HG03139 (cell line): ENCODE measurements around the gene SURF2.
A peak's percentile ranks its signal among the peaks of the same experiment; 100 is the strongest.
"Not testable (repeated sequence)": the region's sequence is repeated elsewhere in the genome, so short reads cannot be mapped to it uniquely, and the experiment has no call there.

ENCODE experiments used
- ATAC-seq: cut with Tn5 transposase; IDR thresholded peaks from one replicate; pipeline ENCODE4 v1.9.1; 2021; ENCODE audit not compliant: unreplicated experiment

Gene SURF2

DNA sequence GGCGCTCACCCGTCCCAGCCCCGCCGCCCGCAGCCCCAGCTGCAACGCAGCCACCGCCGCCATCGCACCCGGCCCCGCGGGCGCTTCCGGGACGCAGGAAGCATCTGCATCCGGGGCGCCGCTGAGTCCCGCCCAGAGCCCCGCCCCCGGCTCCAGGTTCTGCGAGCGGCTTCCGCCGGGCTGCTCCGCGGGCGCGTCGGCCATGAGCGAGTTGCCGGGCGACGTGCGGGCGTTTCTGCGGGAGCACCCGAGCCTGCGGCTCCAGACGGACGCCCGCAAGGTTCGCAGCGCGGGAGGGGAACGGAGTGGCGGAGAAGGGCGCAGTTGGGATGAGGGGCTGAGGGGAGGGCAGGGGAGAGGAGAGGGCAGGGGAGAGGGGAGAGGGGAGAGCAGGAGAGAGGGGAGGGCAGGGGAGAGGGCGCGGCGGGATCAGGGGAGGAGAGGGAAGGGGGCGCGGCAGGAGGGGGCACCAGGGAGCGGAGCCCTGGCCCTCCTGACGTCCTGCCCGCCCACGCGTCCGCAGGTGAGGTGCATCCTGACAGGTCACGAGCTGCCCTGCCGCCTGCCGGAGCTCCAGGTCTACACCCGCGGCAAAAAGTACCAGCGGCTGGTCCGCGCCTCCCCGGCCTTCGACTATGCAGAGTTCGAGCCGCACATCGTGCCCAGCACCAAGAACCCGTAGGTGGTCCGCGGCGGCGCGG, at the start of gene SURF2, which contains the start of gene SURF1:
Gene SURF2, plus strand, starts transcription at position 160 of the 701 bp plus-strand sequence. Its CDS starts 43 bp downstream, at position 203.
Gene SURF1, minus strand, starts transcription at position 97 of the 701 bp plus-strand sequence. Its CDS starts 34 bp downstream, at position 63.
- ATAC-seq, result peak; percentile 53

DNA sequence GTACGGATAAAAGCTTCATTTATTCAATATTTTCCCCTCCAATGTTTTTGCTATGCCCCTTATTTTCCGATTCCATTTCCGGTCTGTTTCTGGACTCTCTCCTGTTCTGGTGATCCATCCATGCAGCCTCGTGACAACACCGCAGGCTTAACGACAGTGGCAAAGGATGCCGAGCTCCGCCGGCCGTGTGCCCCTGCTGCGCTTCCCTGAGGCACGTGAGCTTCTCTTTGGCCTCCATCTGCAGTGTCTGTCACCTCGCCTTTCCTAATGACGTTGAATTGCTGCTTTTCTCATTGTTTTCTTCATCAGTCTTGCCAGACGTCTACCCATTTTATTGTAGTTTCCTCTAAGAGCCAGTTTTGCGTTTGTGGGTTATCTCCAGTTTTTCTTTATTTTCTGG, 49.0 kb upstream of the SURF2 start:
- no peak for ATAC-seq

DNA sequence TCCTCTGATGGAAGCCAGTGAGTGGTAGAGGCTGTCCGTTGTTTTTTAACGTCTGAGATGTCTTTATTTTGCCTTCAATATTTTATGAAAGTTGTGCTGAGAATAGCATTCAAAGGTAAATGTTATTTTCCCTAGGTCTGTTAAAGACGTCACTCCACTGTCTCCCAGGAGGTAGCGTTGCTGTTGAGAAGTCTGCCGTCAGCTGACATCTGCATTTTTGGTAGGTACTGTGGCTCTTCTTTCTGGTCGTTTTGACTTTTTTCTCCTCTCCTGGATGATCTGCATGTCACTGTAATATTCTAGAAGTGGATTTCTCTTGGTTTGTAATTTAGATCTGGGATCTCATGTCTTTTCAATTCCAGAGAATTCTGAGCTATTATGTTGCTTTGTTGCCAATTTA, 46.7 kb upstream of the SURF2 start:
- ATAC-seq, result no peak

DNA sequence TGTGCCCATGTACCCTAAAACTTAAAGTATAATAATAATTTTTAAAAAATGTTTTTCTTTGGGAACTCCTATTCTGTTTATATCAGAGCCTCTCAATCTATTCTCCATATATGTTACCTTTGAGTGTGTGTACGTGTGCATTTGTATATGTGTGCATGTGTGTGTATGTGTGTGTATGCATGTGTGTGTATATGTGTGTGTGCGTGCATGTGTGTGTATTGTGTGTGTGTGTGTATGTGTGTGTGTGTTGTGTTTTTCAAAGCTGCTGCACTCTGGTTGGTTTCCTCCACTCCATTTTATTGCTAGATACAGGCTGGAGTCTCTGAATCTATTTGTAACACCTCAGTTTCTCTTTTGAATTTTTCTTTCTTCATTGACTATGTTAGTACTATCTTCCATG, 40.4 kb upstream of the SURF2 start:
- no peak for ATAC-seq

DNA sequence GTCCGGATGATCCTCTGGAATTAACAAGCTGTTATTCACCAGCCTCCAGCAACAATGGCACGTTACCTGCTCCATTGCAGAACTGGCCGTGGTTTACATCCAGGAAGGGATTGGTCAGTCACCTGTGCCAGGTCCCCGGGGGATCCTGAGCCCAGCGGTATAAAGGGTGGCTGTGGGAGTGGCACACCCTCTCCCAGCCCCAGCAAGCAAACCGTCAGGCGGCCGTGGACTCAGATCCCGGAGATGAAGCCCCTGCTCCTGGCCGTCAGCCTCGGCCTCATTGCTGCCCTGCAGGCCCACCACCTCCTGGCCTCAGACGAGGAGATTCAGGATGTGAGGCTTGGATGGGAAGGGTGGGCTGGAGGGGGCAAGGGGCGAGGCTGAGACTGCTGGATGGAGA, 38.8 kb upstream of the SURF2 start:
- not testable (repeated sequence) for ATAC-seq

DNA sequence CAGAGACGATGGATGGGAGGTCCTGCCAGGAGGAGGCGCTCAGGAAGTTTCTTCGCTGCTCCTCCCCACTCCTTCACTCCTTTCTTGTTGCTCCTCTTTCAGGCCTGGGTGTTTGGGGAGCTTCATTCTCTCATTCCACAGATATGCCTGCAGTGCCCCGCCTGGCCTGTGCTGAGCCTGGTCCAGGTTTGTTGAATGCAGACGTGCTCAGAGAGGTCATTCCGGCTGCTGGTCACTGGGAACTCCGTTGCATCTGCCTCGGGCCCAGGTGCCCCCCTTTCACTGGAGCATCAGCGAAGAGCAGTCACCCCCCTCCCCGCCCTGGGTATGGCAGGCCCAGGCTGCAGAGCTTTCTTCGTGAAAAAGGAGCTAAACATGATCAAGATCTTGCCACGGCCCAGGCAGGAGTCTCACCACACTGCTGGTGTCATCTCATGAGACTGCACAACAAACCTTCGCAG, 35.9 kb upstream of the SURF2 start:
- no peak for ATAC-seq

DNA sequence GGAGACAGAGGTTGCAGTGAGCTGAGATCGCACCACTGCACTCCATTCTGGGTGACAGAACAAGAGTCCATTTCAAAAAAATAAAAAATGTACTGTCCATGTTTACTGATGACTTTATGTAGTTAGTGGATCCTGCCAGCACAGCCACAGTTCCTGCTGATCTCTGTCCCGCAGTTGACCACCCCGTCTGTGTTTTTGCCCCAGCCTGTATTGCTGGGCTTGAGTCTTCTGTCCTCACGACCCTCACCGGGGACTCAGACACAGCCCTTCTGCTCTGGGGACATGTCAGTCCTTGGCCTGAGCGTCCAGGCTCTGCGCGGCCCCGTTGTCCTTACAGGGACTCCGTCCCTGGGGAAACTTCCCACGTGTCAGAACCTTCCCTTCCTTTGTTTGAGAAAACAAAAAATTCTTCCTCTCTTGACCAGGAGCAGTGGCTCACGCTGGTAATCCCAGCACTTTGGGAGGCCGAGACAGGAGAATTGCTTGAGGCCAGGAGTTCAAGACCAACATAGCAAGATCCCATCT, 34.9 kb upstream of the SURF2 start:
- ATAC-seq, result no peak

DNA sequence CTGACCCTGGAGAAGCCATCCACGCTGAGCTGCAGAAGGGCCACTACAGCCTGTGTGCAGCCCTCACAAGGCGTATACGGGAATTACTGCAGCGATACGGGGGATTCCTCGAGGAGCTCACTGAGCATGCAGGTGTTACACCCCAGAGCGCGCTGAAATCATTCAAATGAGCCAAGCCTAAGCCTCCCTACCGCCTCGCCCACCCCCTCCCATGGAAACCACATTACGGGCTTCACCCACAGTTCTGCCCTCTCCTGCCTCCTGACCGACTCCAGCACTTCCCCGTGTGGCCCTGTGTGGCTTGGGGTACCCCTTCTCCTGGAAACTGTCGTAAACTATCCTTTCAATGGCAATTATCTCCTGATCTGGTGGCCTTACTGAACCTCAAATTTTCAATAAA, 33.6 kb upstream of the SURF2 start:
- no peak for ATAC-seq

DNA sequence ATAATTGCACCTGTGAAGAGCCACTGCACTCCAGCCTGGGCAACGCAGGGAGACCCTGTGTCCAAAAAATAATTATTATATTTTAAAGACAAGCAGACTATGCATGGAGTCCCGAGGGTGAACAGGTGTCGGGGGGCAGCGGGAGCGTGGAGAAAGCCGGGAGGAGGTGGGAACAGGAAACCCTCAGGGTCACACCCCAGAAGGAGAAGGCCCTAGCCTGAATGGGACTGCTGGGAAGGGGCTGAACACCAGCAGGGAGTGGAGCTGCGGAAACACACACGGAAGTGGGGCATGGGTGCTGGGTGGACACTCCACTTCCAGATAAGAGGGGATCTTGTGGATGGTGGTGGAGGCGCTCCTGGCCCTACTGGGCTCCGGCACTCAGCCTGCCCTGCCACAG, 33.1 kb upstream of the SURF2 start:
- no peak for ATAC-seq

DNA sequence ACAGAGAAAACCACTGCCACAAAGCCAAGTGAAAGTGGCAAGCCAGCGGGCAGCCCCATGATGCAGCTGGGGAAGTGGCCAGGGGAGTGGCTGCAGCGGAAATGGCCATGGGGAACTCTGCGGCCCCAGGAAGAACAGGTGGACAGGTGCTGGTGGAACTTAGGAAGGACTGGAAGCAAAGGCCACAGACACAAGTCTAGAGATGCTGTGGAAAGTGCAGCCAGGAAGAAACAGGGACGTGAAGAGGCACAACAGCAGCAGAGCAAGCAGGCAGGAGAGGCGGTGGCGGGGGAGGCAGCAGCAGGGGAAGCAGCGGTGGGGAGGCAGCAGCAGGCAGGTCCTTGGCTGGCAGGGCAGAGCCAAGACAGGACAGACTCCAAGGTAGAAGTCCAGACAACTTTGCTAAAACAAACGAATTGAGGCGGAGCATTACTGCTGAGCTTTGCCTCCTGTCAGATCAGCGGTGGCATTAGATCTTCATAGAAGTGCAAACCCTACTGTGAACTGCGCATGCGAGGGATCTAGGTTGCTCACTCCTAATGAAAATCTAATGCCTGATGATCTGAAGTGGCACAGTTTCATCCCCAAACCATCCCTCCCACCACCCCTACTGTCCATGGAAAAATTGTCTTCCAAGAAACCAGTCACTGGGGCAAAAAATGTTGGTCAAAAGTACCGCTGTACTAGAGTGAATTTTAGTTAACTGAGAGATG, 32.2 kb upstream of the SURF2 start:
- no peak for ATAC-seq

DNA sequence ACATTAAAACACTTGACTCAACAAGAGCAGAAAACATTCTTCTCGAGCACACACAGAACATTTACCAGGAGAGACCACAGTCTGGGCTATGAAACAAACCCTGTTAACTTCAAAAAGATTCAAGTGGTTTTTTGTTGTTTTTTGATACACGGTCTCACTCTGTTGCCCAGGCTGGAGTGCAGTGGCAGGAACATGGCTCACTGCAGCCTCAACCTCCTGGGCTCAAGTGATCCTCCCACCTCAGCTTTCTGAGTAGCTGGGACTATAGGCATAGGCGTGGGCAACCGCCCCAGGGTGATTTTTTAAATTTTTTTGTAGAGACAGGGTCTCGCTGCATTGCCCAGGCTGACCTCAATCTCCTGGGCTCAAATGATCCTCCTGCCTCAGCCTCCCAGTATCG, 29.3 kb upstream of the SURF2 start:
- not testable (repeated sequence) for ATAC-seq

DNA sequence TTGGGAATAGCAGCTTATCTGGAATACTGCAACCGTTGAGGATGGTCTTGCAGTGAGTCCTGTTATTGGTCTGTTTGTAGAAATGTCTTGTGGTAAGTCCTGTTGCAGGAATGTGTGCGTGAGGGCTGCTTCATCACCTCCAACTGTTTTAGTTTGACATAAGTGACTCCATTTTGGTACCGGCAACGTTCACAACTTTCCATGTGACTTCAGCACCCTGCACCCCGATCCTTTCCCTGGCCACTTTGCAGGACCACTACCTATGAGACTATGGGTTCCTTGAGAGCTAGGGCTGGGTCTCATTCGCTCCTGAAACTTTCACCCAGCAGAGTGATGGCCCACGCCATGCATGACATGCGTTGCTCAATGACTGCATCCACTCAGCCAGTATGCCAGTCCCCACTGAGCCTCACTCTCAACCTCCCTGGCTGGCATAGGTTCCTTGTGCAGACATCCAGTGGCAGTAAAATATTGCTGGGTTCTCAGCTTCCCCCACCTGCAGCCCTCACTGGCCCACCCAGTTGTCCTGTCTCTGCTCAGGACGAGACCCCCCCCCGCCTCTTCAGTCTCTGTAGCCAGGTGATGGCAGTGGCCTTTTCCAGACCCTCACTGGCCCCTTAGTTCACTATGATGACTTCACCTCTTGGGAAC, 28.4 kb upstream of the SURF2 start:
- ATAC-seq, result no peak

DNA sequence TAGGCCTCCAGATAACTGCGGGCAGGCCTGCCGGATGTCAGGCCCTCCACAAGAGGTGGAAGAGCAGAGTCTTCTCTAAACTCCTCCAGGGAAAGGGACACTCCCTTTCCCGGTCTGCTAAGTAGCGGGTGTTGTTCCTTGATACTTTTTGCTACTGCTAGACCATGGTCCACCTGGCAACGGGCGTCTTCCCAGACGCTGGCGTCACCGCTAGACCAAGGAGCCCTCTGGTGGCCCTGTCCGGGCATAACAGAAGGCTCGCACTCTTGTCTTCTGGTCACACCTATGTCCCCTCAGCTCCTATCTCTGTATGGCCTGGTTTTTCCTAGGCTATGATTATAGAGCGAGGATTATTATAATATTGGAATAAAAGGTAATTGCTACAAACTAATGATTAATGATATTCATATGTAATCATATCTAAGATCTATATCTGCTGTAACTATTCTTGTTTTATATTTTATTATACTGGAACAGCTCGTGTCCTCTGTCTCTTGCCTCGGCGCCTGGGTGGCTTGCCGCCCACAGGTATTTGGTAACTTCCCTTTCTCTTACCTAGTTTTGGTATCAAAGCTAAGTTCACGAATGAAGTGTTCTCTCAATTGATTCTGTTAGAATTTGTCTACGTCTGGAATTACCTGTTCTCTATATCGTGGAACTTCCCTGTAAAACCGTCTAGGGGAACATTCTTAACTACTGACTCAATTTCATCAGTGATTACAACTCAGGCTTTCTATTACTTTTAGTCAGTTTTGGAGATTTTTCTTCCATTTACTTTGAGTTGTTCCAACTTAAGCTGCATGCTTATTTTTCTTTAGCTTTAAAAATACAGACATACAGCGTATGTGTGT, 26.8 kb upstream of the SURF2 start:
- ATAC-seq, result not testable (repeated sequence)

DNA sequence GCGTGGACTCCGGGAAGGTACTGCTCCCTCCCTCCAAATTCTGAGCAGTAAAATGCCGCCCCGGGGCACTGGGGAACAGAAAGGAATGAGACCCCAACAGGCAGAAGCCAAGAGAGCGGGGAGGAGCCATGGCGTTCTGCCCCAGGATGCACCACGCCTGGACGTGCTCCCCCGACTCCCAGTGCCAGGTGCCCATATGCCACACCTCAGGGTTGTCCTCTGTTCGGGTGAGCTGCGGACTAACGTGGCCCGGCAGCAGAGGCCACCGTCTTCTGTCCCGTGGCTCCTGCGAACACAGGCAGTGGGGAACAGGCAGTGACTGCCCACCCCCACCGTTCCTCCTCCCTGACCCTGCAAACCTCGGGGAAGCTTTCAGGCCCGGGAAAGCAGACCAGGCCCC, 25.1 kb upstream of the SURF2 start:
- ATAC-seq, result no peak

DNA sequence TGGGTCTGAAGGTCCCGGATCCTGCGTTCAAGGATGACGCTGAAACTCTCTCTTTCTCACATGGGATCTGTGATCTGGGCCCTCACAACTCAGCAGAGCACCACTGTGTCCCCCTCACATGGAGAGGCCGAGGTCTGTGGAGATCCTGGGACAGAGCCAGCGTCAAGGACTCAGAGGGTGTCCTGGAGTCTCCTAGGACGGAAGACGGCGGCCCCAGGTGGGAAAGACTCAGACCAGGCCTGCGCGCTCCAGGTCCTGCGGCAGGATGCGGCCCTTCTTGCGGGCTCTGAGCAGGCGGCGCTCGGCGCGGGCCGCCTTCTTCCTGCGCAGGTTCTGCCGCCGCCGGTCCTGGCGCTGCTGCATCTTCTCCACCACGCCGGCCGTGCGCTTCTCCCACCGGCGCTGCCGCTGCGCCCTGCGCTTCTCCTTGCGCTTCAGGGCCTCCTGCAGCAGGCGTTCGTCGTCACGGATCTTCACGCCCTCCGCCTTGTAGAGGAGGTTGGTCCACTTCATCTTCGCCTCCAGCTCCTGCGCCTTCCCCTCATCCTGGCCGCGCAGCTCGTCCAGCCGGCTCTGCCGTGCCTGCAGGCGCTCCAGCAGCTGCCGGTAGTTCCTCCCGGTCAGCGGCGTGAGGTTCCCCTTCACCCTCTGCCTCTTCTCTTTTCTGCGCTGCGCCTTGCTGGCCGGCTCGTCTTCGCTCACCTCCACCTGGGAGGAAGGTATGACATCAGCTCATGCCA, 24.5 kb upstream of the SURF2 start:
- no peak for ATAC-seq

DNA sequence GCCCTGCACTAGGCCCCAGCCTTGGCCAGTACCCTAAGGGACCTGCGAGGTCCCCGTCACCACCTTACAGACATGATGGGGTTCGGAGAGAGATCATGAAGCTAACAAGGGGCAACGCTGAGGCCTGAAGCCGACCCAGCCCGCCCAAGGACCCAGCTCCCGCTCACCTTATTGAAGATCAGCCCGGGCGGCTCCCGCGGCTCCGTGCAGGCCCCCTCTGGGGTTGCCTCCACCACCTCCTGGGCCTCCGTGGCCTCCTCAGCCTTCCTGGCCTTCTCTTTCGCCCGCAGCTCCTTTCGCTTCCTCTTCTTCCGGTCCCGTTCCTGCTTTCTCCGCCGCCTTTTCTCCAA, 24.0 kb upstream of the SURF2 start:
- ATAC-seq, result no peak

DNA sequence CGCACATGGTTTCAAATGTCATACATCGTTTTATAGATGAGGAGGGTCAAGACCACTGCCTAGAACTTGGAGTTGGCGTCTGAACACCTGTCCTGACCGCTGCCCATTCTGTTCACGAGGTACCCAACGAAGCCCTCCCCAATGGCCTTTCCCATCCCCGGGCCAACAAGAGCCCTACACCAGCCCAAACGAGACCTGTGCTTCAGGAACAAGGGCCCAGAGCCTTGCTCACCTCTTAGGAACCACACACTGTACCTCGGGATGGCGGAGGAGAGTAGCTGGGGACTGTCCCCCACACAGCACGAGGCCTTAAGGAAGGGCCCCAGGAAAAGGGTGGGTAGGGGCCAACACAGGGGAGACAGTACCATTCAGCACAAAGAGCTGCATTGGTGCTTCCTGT, 23.3 kb upstream of the SURF2 start:
- ATAC-seq, result no peak

DNA sequence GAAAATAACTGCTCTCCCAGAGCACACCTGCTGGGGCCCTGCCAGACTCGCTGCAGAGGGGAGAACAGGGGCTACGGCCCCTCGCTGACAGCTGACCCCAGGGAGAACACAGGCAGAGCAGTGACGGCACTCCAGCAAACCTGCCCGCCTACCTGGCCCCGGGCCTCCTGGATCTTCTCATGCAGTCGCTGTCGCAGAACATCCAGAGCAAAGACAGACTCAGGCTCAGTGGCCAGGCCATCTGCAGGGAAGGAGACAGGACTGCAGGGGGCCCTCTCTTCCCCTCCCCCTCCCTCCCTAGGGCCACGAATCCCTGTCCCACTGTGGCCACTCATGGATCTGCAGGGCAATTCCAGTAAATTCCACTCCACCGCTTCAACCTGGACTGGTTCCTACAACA, 22.8 kb upstream of the SURF2 start:
- ATAC-seq, result no peak

DNA sequence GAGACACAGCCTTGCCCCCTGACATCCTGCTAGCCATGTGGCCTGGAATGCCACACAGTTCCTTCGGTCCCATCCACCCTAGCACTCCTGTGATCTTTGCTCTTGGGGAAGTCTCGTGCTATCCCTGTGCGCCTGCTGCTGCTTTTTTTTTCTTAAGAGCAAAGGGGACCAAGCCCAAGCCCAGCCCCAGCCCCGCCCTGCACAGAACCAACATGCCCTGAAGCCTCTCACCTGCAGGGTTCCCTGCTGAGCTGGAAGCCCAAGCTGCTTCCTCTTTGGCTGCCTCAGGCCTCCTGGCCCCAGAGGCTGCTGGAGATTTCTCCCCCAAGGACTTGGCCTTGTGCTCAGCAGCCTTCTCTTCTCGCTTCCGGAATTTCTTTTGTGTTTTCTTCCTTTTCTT, 22.2 kb upstream of the SURF2 start:
- ATAC-seq, result no peak

DNA sequence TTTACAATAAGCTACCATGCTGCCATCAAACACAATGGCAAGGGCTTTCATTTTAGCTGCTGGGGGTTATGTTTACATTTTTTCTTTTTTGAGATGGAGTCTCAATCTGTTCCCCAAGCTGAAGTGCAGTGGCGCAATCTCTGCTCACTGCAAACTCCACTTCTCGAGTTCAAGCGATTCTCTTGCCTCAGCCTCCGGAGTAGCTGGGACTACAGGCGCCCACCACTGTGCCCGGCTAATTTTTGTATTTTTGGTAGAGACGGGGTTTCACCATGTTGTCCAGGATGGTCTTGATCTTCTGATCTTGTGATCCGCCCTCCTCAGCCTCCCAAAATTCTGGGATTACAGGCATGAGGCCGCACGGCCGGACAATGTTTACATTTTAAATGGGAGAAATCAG, 21.5 kb upstream of the SURF2 start:
- not testable (repeated sequence) for ATAC-seq
